ENCODE data around the gene DNAH3.
A peak's percentile ranks its signal among the peaks of the same experiment; 100 is the strongest.
"Not testable (repeated sequence)": the region's sequence is repeated elsewhere in the genome, so short reads cannot be mapped to it uniquely, and the experiment has no call there.

The DNAH3 gene

GRCh38 chr16:21033264-21033663 lies 117.4 kb downstream of the DNAH3 start:
- no peak for DNase-seq (ENCODE audit: low read depth)

DNA sequence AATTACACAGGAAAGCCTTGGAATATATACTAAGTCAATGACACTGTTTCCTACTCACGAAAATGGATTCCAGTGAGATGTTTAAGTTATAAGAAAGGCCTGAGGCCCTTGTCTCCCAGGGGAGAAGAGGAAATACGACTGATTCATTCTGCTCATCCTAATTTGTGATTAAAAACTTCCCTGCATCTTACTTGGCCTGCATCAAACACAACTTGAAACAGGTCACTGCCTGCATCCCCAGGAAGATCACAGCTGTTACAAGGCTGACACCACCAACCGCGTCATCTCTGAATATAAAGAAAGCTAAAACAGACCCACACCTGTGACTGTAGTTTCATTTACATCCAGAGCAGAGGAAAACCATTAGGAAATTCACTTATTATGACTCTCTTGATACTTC lies 121.9 kb downstream of the DNAH3 start:
- no peaks in the 10 kb centered on the region for H3K9me3 ChIP-seq (ENCODE audit: control insufficient read depth, low read length)
- H3K9ac ChIP-seq (ENCODE audit: low read length), result no peak overlapping the region
- H3K27me3 ChIP-seq (replicated peaks; ENCODE audit: control insufficient read depth, insufficient read depth, low read length), result peaks cover 3% of the 10 kb centered on the region
- DNase-seq (ENCODE audit: low read depth), result peak; percentile 9
- no peaks in the 10 kb centered on the region for H3K4me1 ChIP-seq (ENCODE audit: control insufficient read depth, insufficient read depth, low read length)
- no peak overlapping the region for H3K4me3 ChIP-seq (ENCODE audit: low read length)
- H3K36me3 ChIP-seq (ENCODE audit: control insufficient read depth, insufficient read depth, low read length, severe bottlenecking), result no peaks in the 10 kb centered on the region

More at GRCh38 chr16:21033264-21033663, 117.4 kb downstream of the DNAH3 start:
- peaks cover 7% of the 10 kb centered on the region for H3K27me3 ChIP-seq (replicated peaks; ENCODE audit: control insufficient read depth, insufficient read depth, low read length)
- no peak overlapping the region for H3K4me3 ChIP-seq (ENCODE audit: low read length)
- no peak overlapping the region for H3K9ac ChIP-seq (ENCODE audit: low read length)
- no peaks in the 10 kb centered on the region for H3K36me3 ChIP-seq (ENCODE audit: control insufficient read depth, insufficient read depth, low read length, severe bottlenecking)
- H3K4me1 ChIP-seq (ENCODE audit: control insufficient read depth, insufficient read depth, low read length), result no peaks in the 10 kb centered on the region
- H3K9me3 ChIP-seq (ENCODE audit: control insufficient read depth, low read length), result no peaks in the 10 kb centered on the region

GRCh38 chr16:21026846-21027245 lies 123.8 kb downstream of the DNAH3 start:
- Histone ChIP-seq H3K27me3 (replicated peaks; ENCODE audit: control insufficient read depth, insufficient read depth, low read length) (no peaks in the 10 kb centered on the region), H3K36me3 (ENCODE audit: control insufficient read depth, insufficient read depth, low read length, severe bottlenecking) (no peaks in the 10 kb centered on the region), H3K9me3 (ENCODE audit: control insufficient read depth, low read length) (no peaks in the 10 kb centered on the region), H3K4me3 (ENCODE audit: low read length) (no peak overlapping the region), H3K4me1 (ENCODE audit: control insufficient read depth, insufficient read depth, low read length) (no peaks in the 10 kb centered on the region), H3K9ac (ENCODE audit: low read length) (no peak overlapping the region)
- DNase-seq (ENCODE audit: low read depth), result no peak

GRCh38 chr16:21023509-21024202 lies 127.0 kb downstream of the DNAH3 start:
- Histone ChIP-seq H3K36me3 (ENCODE audit: control insufficient read depth, insufficient read depth, low read length, severe bottlenecking) (no peaks in the 10 kb centered on the region), H3K4me1 (ENCODE audit: control insufficient read depth, insufficient read depth, low read length) (no peaks in the 10 kb centered on the region), H3K4me3 (ENCODE audit: low read length) (no peak overlapping the region), H3K9ac (ENCODE audit: low read length) (no peak overlapping the region), H3K9me3 (ENCODE audit: control insufficient read depth, low read length) (no peaks in the 10 kb centered on the region), H3K27me3 (replicated peaks; ENCODE audit: control insufficient read depth, insufficient read depth, low read length) (no peaks in the 10 kb centered on the region)
- DNase-seq (ENCODE audit: low read depth), result no peak

GRCh38 chr16:21021316-21021715 lies 129.3 kb downstream of the DNAH3 start:
- H3K4me1 ChIP-seq (ENCODE audit: control insufficient read depth, insufficient read depth, low read length), result no peaks in the 10 kb centered on the region
- no peak overlapping the region for H3K4me3 ChIP-seq (ENCODE audit: low read length)
- no peaks in the 10 kb centered on the region for H3K36me3 ChIP-seq (ENCODE audit: control insufficient read depth, insufficient read depth, low read length, severe bottlenecking)
- H3K9me3 ChIP-seq (ENCODE audit: control insufficient read depth, low read length), result no peaks in the 10 kb centered on the region
- H3K27me3 ChIP-seq (replicated peaks; ENCODE audit: control insufficient read depth, insufficient read depth, low read length), result no peaks in the 10 kb centered on the region
- no peak overlapping the region for H3K9ac ChIP-seq (ENCODE audit: low read length)
- DNase-seq (ENCODE audit: low read depth), result no peak

DNA sequence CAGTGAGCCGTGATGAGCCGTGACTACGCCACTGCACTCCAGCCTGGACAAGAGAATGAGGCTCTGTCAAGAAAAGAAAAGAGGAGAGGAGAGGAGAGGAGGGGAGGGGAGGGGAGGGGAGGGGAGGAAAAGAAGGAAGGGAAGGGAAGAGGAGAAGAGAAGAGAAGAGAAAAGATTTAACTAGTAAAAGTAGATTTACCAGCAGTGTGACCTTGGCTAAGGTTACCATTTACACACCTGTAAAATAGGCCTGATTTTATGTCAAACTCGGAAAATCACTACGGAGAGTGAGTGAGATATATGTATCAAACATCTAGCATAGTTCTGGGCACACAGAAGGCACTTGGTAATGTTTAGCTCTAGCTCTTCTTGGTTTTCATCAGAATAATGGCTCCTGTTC lies 140.8 kb downstream of the DNAH3 start:
- H3K4me1 ChIP-seq (ENCODE audit: control insufficient read depth, insufficient read depth, low read length), result no peaks in the 10 kb centered on the region
- no peak overlapping the region for H3K4me3 ChIP-seq (ENCODE audit: low read length)
- H3K9ac ChIP-seq (ENCODE audit: low read length), result no peak overlapping the region
- no peak for DNase-seq (ENCODE audit: low read depth)
- H3K36me3 ChIP-seq (ENCODE audit: control insufficient read depth, insufficient read depth, low read length, severe bottlenecking), result no peaks in the 10 kb centered on the region
- no peaks in the 10 kb centered on the region for H3K27me3 ChIP-seq (replicated peaks; ENCODE audit: control insufficient read depth, insufficient read depth, low read length)
- H3K9me3 ChIP-seq (ENCODE audit: control insufficient read depth, low read length), result peaks cover 9% of the 10 kb centered on the region

DNA sequence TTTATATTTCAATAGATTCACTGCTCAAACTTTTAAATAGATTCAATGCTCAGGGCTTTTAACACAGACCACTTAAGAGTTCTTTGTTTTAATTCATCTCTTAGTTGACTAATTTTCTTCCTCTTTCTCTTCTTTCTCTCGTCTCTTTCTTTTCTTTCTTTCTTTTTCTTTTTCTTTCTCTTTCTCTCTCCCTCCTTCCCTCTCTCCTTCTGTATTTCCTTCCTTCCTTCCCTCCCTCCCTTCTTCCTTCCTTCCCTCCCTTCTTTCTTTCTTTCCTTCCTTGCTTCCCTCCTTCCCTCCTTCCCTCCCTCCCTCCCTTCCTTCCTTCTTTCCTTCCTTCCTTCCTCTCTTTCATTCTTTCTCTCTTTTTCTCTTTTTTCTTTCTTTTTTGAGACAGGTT lies 145.6 kb downstream of the DNAH3 start:
- Histone ChIP-seq H3K27me3 (replicated peaks; ENCODE audit: control insufficient read depth, insufficient read depth, low read length) (no peaks in the 10 kb centered on the region), H3K4me3 (ENCODE audit: low read length) (no peak overlapping the region), H3K9me3 (ENCODE audit: control insufficient read depth, low read length) (no peaks in the 10 kb centered on the region), H3K9ac (ENCODE audit: low read length) (no peak overlapping the region), H3K4me1 (ENCODE audit: control insufficient read depth, insufficient read depth, low read length) (peaks cover 4% of the 10 kb centered on the region), H3K36me3 (ENCODE audit: control insufficient read depth, insufficient read depth, low read length, severe bottlenecking) (no peaks in the 10 kb centered on the region)
- no peak for DNase-seq (ENCODE audit: low read depth)

- DNase-seq (ENCODE audit: low read depth), result peak; percentile 4
- H3K4me3 ChIP-seq (ENCODE audit: low read length), result no peak overlapping the region
Measured at GRCh38 chr16:21001262-21001661, 149.4 kb downstream of the DNAH3 start.

GRCh38 chr16:20997147-20997546 lies 153.5 kb downstream of the DNAH3 start:
- H3K4me3 ChIP-seq (ENCODE audit: low read length), result no peak overlapping the region
- H3K9me3 ChIP-seq (ENCODE audit: control insufficient read depth, low read length), result no peaks in the 10 kb centered on the region
- no peak for DNase-seq (ENCODE audit: low read depth)
- no peaks in the 10 kb centered on the region for H3K27me3 ChIP-seq (replicated peaks; ENCODE audit: control insufficient read depth, insufficient read depth, low read length)
- H3K4me1 ChIP-seq (ENCODE audit: control insufficient read depth, insufficient read depth, low read length), result peaks cover 4% of the 10 kb centered on the region
- H3K9ac ChIP-seq (ENCODE audit: low read length), result no peak overlapping the region
- no peaks in the 10 kb centered on the region for H3K36me3 ChIP-seq (ENCODE audit: control insufficient read depth, insufficient read depth, low read length, severe bottlenecking)

More at GRCh38 chr16:21001262-21001661, 149.4 kb downstream of the DNAH3 start:
- Histone ChIP-seq H3K4me1 (ENCODE audit: control insufficient read depth, insufficient read depth, low read length) (peaks cover 4% of the 10 kb centered on the region), H3K27me3 (replicated peaks; ENCODE audit: control insufficient read depth, insufficient read depth, low read length) (no peaks in the 10 kb centered on the region), H3K36me3 (ENCODE audit: control insufficient read depth, insufficient read depth, low read length, severe bottlenecking) (no peaks in the 10 kb centered on the region), H3K9me3 (ENCODE audit: control insufficient read depth, low read length) (no peaks in the 10 kb centered on the region), H3K9ac (ENCODE audit: low read length) (no peak overlapping the region)

DNA sequence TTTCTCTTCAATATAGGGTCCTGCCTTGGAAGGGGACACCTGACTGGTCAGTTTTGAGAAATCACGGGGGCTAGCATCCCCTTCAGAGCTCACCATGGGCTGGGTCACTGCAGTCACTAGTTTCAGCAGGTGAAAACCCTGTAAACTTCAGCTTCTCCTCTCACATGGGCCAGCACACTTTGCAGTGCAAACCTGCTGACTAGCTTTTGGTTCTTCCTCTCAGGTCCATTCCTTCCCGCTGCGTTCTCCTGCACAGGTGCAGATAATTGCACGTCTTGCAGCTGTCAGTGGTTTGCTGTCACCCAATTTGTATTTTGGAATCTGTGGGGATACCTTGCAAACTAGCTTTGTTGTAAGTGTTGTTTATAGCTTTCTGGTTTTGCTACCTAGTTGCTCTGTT lies 154.9 kb downstream of the DNAH3 start:
- no peaks in the 10 kb centered on the region for H3K27me3 ChIP-seq (replicated peaks; ENCODE audit: control insufficient read depth, insufficient read depth, low read length)
- H3K4me3 ChIP-seq (ENCODE audit: low read length), result no peak overlapping the region
- H3K9ac ChIP-seq (ENCODE audit: low read length), result no peak overlapping the region
- H3K4me1 ChIP-seq (ENCODE audit: control insufficient read depth, insufficient read depth, low read length), result no peaks in the 10 kb centered on the region
- no peak for DNase-seq (ENCODE audit: low read depth)
- no peaks in the 10 kb centered on the region for H3K36me3 ChIP-seq (ENCODE audit: control insufficient read depth, insufficient read depth, low read length, severe bottlenecking)
- no peaks in the 10 kb centered on the region for H3K9me3 ChIP-seq (ENCODE audit: control insufficient read depth, low read length)

DNA sequence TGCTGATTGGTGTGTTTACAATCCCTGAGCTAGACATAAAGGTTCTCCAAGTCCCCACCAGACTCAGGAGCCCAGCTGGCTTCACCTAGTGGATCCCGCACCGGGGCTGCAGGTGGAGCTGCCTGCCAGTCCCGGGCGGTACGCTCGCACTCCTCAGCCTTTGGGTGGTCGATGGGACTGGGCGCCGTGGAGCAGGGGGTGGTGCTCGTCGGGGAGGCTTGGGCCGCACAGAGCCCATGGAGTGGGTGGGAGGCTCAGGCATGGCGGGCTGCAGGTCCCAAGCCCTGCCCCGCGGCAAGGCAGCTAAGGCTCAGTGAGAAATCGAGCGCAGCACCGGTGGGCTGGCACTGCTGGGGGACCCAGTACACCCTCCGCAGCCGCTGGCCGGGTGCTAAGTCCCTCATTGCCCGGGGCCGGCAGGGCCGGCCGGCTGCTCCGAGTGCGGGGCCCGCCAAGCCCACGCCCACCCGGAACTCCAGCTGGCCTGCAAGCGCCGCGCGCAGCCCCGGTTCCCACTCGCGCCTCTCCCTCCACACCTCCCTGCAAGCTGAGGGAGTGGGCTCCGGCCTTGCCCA lies 161.1 kb downstream of the DNAH3 start:
- H3K9ac ChIP-seq (ENCODE audit: low read length); H3K27me3 ChIP-seq (replicated peaks; ENCODE audit: control insufficient read depth, insufficient read depth, low read length); H3K9me3 ChIP-seq (ENCODE audit: control insufficient read depth, low read length); H3K4me3 ChIP-seq (ENCODE audit: low read length); H3K4me1 ChIP-seq (ENCODE audit: control insufficient read depth, insufficient read depth, low read length); DNase-seq (ENCODE audit: low read depth); H3K36me3 ChIP-seq (ENCODE audit: control insufficient read depth, insufficient read depth, low read length, severe bottlenecking): not testable (repeated sequence)

- Histone ChIP-seq H3K4me1 (ENCODE audit: control insufficient read depth, insufficient read depth, low read length) (no peaks in the 10 kb centered on the region), H3K36me3 (ENCODE audit: control insufficient read depth, insufficient read depth, low read length, severe bottlenecking) (no peaks in the 10 kb centered on the region), H3K9ac (ENCODE audit: low read length) (no peak overlapping the region)
Measured at GRCh38 chr16:20987049-20987448, 163.6 kb downstream of the DNAH3 start.

More at GRCh38 chr16:20987049-20987448, 163.6 kb downstream of the DNAH3 start:
- Histone ChIP-seq H3K4me3 (ENCODE audit: low read length) (no peak overlapping the region), H3K9me3 (ENCODE audit: control insufficient read depth, low read length) (no peaks in the 10 kb centered on the region), H3K27me3 (replicated peaks; ENCODE audit: control insufficient read depth, insufficient read depth, low read length) (peaks cover 6% of the 10 kb centered on the region)
- DNase-seq (ENCODE audit: low read depth), result no peak
